ENCODE measurements around the gene LGALS3BP.

The LGALS3BP gene

DNA sequence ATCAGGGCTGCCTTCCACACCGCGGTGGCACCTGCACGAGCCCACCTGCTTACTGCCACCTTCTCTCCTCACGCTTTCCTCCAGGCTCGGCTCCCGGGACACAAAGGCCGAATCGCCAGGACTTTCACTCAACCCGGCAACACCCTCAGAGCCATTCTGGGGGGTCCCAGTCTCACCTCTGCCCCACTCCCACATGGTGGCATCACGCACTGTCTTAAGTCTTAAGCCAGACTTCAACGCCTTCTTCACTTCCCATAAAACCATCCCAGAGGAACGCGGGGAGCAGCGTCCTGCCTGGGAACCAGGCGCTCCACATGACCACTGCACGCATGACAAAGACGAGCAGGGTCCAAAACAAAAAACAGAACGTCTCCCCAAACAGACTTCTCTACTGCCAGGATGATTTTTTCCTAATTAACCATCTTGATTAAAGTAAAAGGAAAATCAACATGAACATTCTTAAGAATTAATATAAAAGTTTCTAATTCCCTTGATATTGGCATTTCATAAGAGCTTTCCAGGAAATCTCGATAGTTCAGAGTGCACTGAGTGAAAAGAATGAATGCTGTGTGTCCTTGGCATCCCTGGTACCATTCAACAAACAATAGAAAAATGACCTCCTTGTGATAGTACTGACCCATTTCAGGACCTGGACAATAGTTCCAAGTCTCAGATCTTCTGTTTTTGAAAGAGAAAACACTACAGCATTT, 27.2 kb upstream of the LGALS3BP start:
- H3K4me2 ChIP-seq (ENCODE audit: low read depth, low read length, poor library complexity, severe bottlenecking): no peak overlapping the region
- H3K9me2 ChIP-seq (replicated peaks; ENCODE audit: insufficient read depth, low read length): no peaks in the 10 kb centered on the region
- no peaks in the 10 kb centered on the region for H3K9me3 ChIP-seq (ENCODE audit: insufficient read depth, low read length)
- H3K27ac ChIP-seq (ENCODE audit: low read depth, low read length): no peak overlapping the region
- no peaks in the 10 kb centered on the region for H3K27me3 ChIP-seq (ENCODE audit: low read length)
- no peaks in the 10 kb centered on the region for H4K20me1 ChIP-seq (ENCODE audit: low read depth, low read length)
- no peak overlapping the region for H3K9ac ChIP-seq (ENCODE audit: low read length)
- H3K36me3 ChIP-seq (ENCODE audit: low read length): no peaks in the 10 kb centered on the region
- no peak overlapping the region for H2AFZ ChIP-seq (ENCODE audit: low read depth, low read length, severe bottlenecking)
- TF ChIP-seq EZH2phosphoT487 (conservative IDR thresholded peaks at IDR 0.05; ENCODE audit: low read length) (no peak), CTCF (IDR thresholded peaks at IDR 0.05; ENCODE audit: insufficient read depth, low read length, poor library complexity, severe bottlenecking) (no peak)
- H3K79me2 ChIP-seq (ENCODE audit: insufficient read depth, low read length): peaks cover 55% of the 10 kb centered on the region
- no peak overlapping the region for H3K4me3 ChIP-seq (ENCODE audit: insufficient read depth, low read length, poor library complexity, severe bottlenecking)
- no peaks in the 10 kb centered on the region for H3F3A ChIP-seq (ENCODE audit: insufficient read depth)

DNA sequence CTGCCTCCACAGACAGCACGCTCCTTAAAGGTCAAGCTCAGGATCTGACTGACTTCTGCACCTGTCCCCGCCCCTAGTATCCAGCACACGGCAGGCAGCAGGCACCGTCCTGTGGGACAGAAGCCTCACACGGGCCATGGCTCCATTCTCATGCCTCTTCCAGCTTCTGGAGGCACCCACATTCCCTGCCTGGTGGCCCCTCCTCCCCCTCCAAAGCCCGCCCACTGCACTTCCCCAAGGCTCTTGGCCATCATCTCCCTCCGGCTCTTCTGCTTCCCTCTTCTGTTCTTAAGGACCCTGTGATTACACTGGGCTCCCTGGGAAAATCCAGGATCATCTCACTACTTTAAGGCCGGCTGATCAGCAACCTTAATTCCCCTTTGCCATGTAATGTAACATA, 26.3 kb upstream of the LGALS3BP start:
- Histone ChIP-seq H3K9me3 (ENCODE audit: insufficient read depth, low read length) (no peaks in the 10 kb centered on the region), H3K27me3 (ENCODE audit: low read length) (no peaks in the 10 kb centered on the region)

DNA sequence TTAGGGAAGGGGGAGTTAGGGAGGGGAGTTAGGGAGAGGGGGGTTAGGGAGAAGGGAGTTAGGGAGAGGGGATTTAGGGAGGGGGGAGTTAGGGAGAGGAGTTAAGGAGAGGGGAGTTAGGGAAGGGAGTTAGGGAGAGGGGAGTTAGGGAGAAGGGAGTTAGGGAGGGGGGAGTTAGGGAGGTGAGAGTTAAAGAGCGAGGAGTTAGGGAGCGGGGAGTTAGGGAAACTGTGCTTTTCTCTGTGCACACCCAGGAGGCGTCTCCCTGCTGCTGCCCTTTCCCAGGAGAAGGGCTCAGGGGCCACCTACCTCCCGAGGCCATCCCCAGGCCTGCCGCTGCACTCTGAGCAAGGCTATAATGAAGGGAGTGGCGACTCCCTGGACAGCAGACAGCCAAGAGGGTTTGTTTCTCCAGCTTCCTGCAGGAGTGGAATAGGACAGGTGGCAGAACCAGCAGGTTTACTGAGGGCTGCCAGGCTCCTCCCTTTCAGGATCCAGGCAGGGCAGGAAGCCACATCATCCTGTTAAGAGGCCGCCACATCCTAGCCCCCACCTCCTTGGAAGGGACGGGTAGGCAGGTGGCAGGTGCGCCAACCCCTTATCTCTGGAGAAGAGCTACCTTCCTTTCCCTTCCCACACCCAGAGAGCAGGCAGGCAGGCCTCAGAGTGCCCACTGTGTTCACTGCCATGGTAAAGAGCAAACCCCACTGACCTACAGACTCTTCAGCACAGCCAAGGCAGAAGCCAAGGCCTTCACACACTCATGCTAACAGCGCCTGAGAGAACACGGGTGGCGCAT, 25.5 kb upstream of the LGALS3BP start:
- H3K79me2 ChIP-seq (ENCODE audit: insufficient read depth, low read length): peaks cover 63% of the 10 kb centered on the region
- no peak overlapping the region for H3K4me2 ChIP-seq (ENCODE audit: low read depth, low read length, poor library complexity, severe bottlenecking)
- no peaks in the 10 kb centered on the region for H3F3A ChIP-seq (ENCODE audit: insufficient read depth)
- H3K27me3 ChIP-seq (ENCODE audit: low read length): no peaks in the 10 kb centered on the region
- H3K4me3 ChIP-seq (ENCODE audit: insufficient read depth, low read length, poor library complexity, severe bottlenecking): no peak overlapping the region
- no peak overlapping the region for H2AFZ ChIP-seq (ENCODE audit: low read depth, low read length, severe bottlenecking)
- no peaks in the 10 kb centered on the region for H3K36me3 ChIP-seq (ENCODE audit: low read length)
- no peak overlapping the region for H3K27ac ChIP-seq (ENCODE audit: low read depth, low read length)
- H3K9me3 ChIP-seq (ENCODE audit: insufficient read depth, low read length): no peaks in the 10 kb centered on the region
- no peaks in the 10 kb centered on the region for H3K9me2 ChIP-seq (replicated peaks; ENCODE audit: insufficient read depth, low read length)
- no peak overlapping the region for H3K9ac ChIP-seq (ENCODE audit: low read length)
- TF ChIP-seq CTCF (IDR thresholded peaks at IDR 0.05; ENCODE audit: insufficient read depth, low read length, poor library complexity, severe bottlenecking): no peak
- TF ChIP-seq EZH2phosphoT487 (conservative IDR thresholded peaks at IDR 0.05; ENCODE audit: low read length): no peak
- no peaks in the 10 kb centered on the region for H4K20me1 ChIP-seq (ENCODE audit: low read depth, low read length)

More for the DNA sequence above, 26.3 kb upstream of the LGALS3BP start:
- Histone ChIP-seq H3K9ac (ENCODE audit: low read length) (no peak overlapping the region), H3K79me2 (ENCODE audit: insufficient read depth, low read length) (peaks cover 63% of the 10 kb centered on the region), H3K36me3 (ENCODE audit: low read length) (no peaks in the 10 kb centered on the region), H3K27ac (ENCODE audit: low read depth, low read length) (no peak overlapping the region), H4K20me1 (ENCODE audit: low read depth, low read length) (no peaks in the 10 kb centered on the region), H3F3A (ENCODE audit: insufficient read depth) (no peaks in the 10 kb centered on the region), H3K9me2 (replicated peaks; ENCODE audit: insufficient read depth, low read length) (no peaks in the 10 kb centered on the region), H3K4me3 (ENCODE audit: insufficient read depth, low read length, poor library complexity, severe bottlenecking) (no peak overlapping the region), H2AFZ (ENCODE audit: low read depth, low read length, severe bottlenecking) (no peak overlapping the region), H3K4me2 (ENCODE audit: low read depth, low read length, poor library complexity, severe bottlenecking) (no peak overlapping the region)
- no peak for TF ChIP-seq EZH2phosphoT487 (conservative IDR thresholded peaks at IDR 0.05; ENCODE audit: low read length)

All from SU-DHL-6 (cell line).